GM13977 (cell line): ENCODE measurements around the gene SLC44A3.

ENCODE experiments used
- DNase-seq: peaks from one replicate; pipeline ENCODE4 v3.0.0; 2012; ENCODE audit warnings: low spot score
- in situ Hi-C: fragments of 300-500 bp; cut with MboI; formaldehyde crosslinking; loops from one replicate; pipeline ENCODE4 v1.12.0; 2022; ENCODE audit warnings: low sequenced_read_pairs, low pct_unique_long_range_greater_than_20kb, mixed read lengths, inconsistent platforms; ENCODE audit not compliant: unreplicated experiment
- TF ChIP-seq, protein P1 (sequence below): IDR thresholded peaks from 2 replicates; pipeline ENCODE4 v1.5.1; 2012; ENCODE audit warnings: mild to moderate bottlenecking, control low read depth; ENCODE audit not compliant: insufficient read depth; ENCODE audit errors: extremely low read depth, missing control alignments

The SLC44A3 gene

DNA sequence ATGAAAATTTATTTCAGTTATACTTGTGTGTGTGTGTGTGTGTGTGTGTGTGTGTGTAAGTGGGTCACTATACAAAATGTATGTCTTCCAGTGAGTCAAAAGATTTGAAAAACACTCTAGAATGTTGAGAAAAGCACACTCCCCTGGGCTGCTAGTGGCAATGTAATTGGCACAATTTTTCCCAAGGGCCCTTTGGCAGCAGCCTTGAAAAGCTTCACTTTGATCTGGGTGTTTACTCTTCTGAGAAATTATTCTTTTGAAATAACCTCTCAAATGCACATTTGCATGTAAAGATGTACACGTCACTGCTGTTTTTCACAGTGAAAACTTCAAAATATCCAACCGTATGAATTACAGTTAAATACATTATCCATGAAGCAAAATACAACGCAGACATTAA is 22.1 kb upstream of the SLC44A3 start:
- DNase-seq: no peak
- TF ChIP-seq, protein P1, sequence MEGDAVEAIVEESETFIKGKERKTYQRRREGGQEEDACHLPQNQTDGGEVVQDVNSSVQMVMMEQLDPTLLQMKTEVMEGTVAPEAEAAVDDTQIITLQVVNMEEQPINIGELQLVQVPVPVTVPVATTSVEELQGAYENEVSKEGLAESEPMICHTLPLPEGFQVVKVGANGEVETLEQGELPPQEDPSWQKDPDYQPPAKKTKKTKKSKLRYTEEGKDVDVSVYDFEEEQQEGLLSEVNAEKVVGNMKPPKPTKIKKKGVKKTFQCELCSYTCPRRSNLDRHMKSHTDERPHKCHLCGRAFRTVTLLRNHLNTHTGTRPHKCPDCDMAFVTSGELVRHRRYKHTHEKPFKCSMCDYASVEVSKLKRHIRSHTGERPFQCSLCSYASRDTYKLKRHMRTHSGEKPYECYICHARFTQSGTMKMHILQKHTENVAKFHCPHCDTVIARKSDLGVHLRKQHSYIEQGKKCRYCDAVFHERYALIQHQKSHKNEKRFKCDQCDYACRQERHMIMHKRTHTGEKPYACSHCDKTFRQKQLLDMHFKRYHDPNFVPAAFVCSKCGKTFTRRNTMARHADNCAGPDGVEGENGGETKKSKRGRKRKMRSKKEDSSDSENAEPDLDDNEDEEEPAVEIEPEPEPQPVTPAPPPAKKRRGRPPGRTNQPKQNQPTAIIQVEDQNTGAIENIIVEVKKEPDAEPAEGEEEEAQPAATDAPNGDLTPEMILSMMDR: no peak
- in situ Hi-C loops: no loop called here

DNA sequence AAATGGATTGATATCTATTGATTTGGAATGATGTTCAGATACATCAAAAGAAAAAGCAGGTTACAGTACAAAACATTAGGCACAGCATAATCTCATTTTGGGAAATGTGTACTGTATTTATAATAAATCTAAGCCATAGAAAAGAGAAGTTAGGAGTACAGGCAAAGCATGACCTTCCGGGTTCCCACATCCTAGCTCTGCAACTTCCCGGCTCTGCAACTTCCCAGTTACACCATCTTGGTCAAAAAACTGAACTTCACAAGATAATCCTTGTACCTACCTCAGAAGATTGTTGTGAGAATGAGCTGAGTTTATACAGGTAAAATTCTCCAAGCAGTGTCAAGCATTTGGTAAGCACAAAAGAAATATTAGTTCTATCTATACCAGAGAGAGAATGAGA is 21.7 kb upstream of the SLC44A3 start:
- in situ Hi-C loops: no loop called here
- DNase-seq: no peak
- TF ChIP-seq, protein P1: no peak

DNA sequence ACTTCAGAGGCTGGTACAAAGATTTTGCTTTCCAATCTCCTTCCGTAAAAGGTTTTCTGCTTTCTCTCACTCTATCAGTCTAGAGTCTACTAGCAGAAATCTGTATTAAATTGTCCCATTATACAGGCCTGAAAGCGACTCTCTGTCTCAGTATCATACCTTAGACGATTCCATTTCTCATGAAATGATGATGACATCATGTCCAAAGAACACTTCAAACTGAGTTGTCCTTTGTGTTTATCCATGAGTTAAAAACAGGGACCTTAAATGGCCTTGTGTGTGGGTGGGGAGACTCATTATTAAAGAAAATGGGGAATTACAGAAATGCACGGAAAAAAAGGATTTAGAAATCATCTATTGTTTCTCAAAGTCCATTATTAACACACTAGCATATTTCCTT is 21.0 kb upstream of the SLC44A3 start:
- in situ Hi-C loops: no loop called here
- TF ChIP-seq, protein P1: no peak
- DNase-seq: no peak

DNA sequence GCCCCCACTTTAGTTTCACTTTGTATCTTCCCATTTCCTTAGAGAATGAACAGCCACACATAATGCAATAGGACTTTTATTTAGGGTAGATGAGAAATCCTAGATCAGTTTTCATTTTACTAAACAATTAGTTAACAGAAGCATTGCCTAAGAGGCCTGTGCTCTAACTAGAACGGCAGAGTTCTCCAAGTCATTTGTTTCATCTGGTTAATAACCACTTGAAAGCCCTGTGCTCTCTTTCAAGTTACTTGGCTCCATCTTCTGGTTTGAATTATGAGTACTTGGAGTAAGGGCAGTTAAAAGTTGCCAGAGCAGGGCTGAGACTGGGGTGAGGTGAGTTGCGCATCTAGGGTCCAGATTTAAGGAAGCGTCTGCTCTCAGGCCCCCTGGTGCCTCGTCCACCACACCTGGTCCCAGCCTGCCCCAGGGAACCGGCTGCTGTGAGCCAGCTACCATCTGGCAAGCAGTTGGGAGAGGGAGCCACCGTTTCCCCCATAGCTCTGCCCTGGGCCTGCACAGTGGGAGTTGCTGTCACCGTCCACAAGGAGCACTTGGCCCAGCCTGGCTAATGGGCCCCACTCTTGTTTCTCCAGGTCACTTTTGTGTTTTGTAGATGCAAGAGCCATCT is 18.1 kb upstream of the SLC44A3 start:
- peak; percentile 45 for DNase-seq
- TF ChIP-seq, protein P1: peak; percentile 56
- in situ Hi-C loops: loop anchor here (10.0 to 25.0 kb wide), 4 partner anchors 277 to 740 kb away; no protein-coding TSS in a partner anchor

DNA sequence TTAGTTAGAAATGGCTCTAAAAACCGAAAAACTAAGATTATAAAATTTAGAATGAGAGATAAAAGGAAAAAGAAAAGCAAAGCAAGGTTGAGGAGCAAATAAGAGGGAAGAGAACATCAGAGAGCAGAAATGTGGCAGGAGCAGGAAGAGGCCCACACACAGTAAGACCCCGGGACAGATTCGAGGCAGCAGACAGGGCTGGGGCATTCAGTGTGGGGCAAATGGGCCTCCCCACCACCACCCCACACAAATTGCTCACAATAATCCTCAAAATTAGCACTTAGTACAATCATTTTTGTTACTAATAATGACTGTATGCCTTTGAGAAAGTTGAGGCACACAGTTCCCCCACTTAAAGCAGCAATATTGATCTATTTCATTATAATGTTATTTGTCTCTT is 17.1 kb upstream of the SLC44A3 start:
- in situ Hi-C loops: loop anchor here (10.0 to 25.0 kb wide), 4 partner anchors 278 to 741 kb away; no protein-coding TSS in a partner anchor
- DNase-seq: no peak
- TF ChIP-seq, protein P1: no peak

DNA sequence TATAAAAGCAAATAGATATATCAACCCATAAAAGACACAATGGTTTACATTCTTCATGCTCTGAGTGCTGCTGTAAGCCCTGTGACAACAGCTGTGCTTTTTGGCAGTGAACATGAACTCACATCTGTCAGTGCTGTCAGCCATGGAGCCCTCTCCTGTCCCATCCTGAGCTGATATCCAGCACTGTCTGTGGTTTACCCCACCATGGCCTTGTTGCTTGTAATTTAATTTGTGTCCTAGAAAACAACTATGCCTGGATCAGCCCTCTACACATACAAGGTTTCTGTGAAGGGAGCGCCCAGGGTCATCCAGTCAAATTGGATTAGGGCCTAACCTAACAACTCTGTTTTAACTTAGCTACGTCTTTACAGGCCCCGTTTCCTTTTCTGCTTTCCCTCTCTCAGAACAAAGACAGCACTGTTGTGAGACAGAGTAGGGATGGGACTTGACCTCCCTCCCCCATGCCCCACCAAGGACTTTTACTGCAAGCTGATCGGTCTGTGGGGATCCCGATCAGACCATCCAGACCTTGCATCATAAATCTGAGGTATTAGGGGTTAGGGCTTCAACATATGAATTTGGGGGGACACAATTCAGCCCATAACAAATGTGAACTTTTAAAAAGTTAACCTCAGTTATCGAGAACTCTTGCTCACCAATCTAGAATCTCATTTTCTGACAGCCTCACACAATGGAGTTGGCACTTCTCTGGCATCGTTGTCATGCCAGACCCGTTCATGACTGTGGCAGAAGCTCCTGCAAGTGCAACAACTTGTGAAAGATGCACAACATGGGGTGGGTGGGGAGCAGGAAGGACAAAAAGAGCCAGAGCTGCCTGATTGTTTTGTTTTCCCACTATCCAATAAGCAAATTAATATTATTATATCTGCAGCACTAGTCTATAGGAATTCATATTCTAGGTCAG is 16.4 kb upstream of the SLC44A3 start:
- no peak for DNase-seq
- in situ Hi-C loops: loop anchor here (10.0 to 25.0 kb wide), 4 partner anchors 279 to 741 kb away; no protein-coding TSS in a partner anchor
- TF ChIP-seq, protein P1: no peak
